Gastrocnemius medialis (tissue), 4 donors: ENCODE results near the gene DCST1.

Experiments used
- CTCF ChIP-seq, 5 experiments: fragments of 450-650 bp in 3 of 5; fragments of 200-600 bp in 2 of 5; sonication (generic) in 2 of 5; IDR thresholded peaks in 4 of 5; conservative IDR thresholded peaks in 1 of 5; 1 replicate in 4 of 5; 2 replicates in 1 of 5; pipeline ENCODE4 v1.5.1; 2016 to 2019; ENCODE audit warnings: antibody characterized with exemption in 5 of 5, mild to moderate bottlenecking in 3 of 5, moderate library complexity in 3 of 5
- POLR2A ChIP-seq, 2 donors: fragments of 450-650 bp; IDR thresholded peaks; one replicate each; pipeline ENCODE4 v1.6.1; 2017; ENCODE audit warnings: antibody characterized with exemption in 2 of 2, mild to moderate bottlenecking in 2 of 2, moderate library complexity in 2 of 2

- no peak for TF ChIP-seq CTCF (IDR thresholded peaks at IDR 0.05 in 4 of 5, conservative IDR thresholded peaks at IDR 0.05 in 1 of 5)
- TF ChIP-seq POLR2A (IDR thresholded peaks at IDR 0.05) = no peak
Measured at GRCh38 chr1:154996966-154997701, 36.5 kb upstream of the DCST1 start.
